Adrenal gland (tissue), 12 donors: ENCODE results near the gene DAZAP1. TPM values are rescaled to one million over a fixed set of nuclear protein-coding genes. Genes with fewer than 3 reads are reported as not detected.

Source experiments
- DNase-seq, 7 donors: peaks; one replicate each; pipeline ENCODE4 v3.0.0-alpha.2; 2019 to 2020
- H3K27ac ChIP-seq, 5 donors: fragments of 200-600 bp; sonication (generic) in 4 of 5; 1 replicate in 3 of 5; 2 replicates in 2 of 5; pipeline versions ENCODE4 v1.5.1 to v1.8.0; 2016 to 2020; ENCODE audit warnings: mild to moderate bottlenecking in 1 of 5
- H3K27me3 ChIP-seq: fragments of 200-600 bp; 2 replicates; pipeline ENCODE4 v1.8.0; 2021
- H3K36me3 ChIP-seq, 2 donors: fragments of 200-600 bp; replicated peaks in 1 of 2; 1 replicate in 1 of 2; 2 replicates in 1 of 2; pipeline versions ENCODE4 v1.5.1 to v1.8.0; 2018 to 2022
- H3K4me1 ChIP-seq, 2 donors: fragments of 200-600 bp; replicated peaks in 1 of 2; 1 replicate in 1 of 2; 2 replicates in 1 of 2; pipeline versions ENCODE4 v1.5.1 to v1.8.0; 2018 to 2021
- H3K4me3 ChIP-seq, 4 donors: fragments of 200-600 bp; sonication (generic) in 3 of 4; one replicate each; pipeline ENCODE4 v1.5.1; 2016 to 2018
- H3K9me3 ChIP-seq, 3 donors: fragments of 200-600 bp; sonication (generic) in 1 of 3; replicated peaks in 1 of 3; 1 replicate in 2 of 3; 2 replicates in 1 of 3; pipeline versions ENCODE4 v1.5.1 to v1.8.0; 2016 to 2021
- POLR2A ChIP-seq, 2 donors: fragments of 450-650 bp; IDR thresholded peaks; one replicate each; pipeline ENCODE4 v1.6.1; 2017; ENCODE audit warnings: antibody characterized with exemption in 2 of 2, mild to moderate bottlenecking in 2 of 2, moderate library complexity in 1 of 2
- WGBS, 4 donors: extraction: QIAGEN DNeasy Blood & Tissue Kit in 2 of 4; methylation state at CpG; one replicate each; pipeline versions ENCODE4 v1.1.5 to v1.1.7; 2013 to 2017; 5-methylcytosine and 5-hydroxymethylcytosine counted together
- intact Hi-C, 2 donors: fragments of 100-400 bp; cut with DNase I; formaldehyde crosslinking; loops; one replicate each; pipeline versions ENCODE4 v1.14.1 to v1.15.0; 2022 to 2023
- polyA plus RNA-seq, 3 donors: library from polyadenylated mRNA; stranded (reverse); fragments of 200-250 nt in 2 of 3; fragments of 350-450 nt in 1 of 3; fragmentation: Illumina TruSeq in 1 of 3; extraction: RNeasy Lipid Tissue Mini Kit (QIAGEN cat#74804) in 1 of 3; gene quantifications; one replicate each; pipeline ENCODE4 v1.2.3, GENCODE V29; 2013 to 2014
- total RNA-seq, 9 donors: library from RNA; depleted of rRNA in 4 of 9; stranded (reverse); fragments of >200 nt in 4 of 9; fragments of 120-200 nt in 1 of 9; fragmentation: NEBNext Ultra II Directional in 1 of 9; extraction: Animal tissue kit (Norgen Biotek cat#: 25700) in 1 of 9; gene quantifications; one replicate each; pipeline versions ENCODE4 v1.1.0 to v1.2.4, GENCODE V29; 2013 to 2023
- TF ChIP-seq, protein P1 (sequence below), 6 experiments: fragments of 450-650 bp in 4 of 6; fragments of 200-600 bp in 2 of 6; sonication (generic) in 1 of 6; IDR thresholded peaks; 1 replicate in 5 of 6; 2 replicates in 1 of 6; pipeline versions ENCODE4 v1.5.1 to v1.8.0; 2016 to 2021; ENCODE audit warnings: antibody characterized with exemption in 6 of 6, mild to moderate bottlenecking in 2 of 6, moderate library complexity in 1 of 6
- donor health status: healthy with polysubstance abuse.
- donor health status: Bipolar disorder and iron deficiency.
- donor health status: DM: yes; HTN: yes; CAD: no.
- donor health status: DM: no; HTN: no; CAD: no.
- donor health status: DM: no; HTN: no; CAD: no.
- donor health status: DM: yes; HTN: yes; CAD: no.

DAZAP1 gene
- total and polyA plus RNA-seq, 12 donors: 11.5 to 117 (median 53.1) TPM

DNA sequence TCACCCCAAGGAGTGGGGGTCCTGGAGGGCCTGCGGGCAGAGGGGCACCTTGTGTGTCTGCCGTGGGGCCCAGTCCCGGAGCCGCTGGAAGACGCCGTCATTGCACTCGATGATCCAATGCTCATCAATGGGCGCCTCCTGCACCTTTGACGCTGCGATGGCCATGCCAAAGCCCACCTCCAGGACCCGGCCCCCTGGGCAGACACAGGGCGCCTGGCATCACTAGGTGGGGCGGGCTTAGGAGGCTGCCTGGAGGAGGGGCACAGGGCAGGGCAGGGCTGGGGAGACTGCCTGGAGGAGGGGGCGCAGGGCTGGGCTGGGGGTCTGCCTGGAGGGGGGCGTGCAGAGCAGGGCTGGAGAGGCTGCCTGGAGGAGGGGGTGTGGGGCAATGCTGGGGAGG is 7.6 kb upstream of the DAZAP1 start:
- intact Hi-C loops: no loop called here
- TF ChIP-seq, protein P1, sequence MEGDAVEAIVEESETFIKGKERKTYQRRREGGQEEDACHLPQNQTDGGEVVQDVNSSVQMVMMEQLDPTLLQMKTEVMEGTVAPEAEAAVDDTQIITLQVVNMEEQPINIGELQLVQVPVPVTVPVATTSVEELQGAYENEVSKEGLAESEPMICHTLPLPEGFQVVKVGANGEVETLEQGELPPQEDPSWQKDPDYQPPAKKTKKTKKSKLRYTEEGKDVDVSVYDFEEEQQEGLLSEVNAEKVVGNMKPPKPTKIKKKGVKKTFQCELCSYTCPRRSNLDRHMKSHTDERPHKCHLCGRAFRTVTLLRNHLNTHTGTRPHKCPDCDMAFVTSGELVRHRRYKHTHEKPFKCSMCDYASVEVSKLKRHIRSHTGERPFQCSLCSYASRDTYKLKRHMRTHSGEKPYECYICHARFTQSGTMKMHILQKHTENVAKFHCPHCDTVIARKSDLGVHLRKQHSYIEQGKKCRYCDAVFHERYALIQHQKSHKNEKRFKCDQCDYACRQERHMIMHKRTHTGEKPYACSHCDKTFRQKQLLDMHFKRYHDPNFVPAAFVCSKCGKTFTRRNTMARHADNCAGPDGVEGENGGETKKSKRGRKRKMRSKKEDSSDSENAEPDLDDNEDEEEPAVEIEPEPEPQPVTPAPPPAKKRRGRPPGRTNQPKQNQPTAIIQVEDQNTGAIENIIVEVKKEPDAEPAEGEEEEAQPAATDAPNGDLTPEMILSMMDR (IDR thresholded peaks at IDR 0.05): no peak
- TF ChIP-seq POLR2A (IDR thresholded peaks at IDR 0.05): no peak
- Histone ChIP-seq H3K4me3 (no peak overlapping the region), H3K27ac (no peak overlapping the region), H3K36me3 (no peaks in the 10 kb centered on the region), H3K27me3 (no peaks in the 10 kb centered on the region), H3K9me3 (no peaks in the 10 kb centered on the region), H3K4me1 (peaks cover 10 to 19% of the 10 kb centered on the region in 2 donors)
- DNase-seq: no peak
- 85 to 94% (median 92%) methylated on average over 2 to 15 of the region's 15 CpGs for WGBS, 4 donors

DNA sequence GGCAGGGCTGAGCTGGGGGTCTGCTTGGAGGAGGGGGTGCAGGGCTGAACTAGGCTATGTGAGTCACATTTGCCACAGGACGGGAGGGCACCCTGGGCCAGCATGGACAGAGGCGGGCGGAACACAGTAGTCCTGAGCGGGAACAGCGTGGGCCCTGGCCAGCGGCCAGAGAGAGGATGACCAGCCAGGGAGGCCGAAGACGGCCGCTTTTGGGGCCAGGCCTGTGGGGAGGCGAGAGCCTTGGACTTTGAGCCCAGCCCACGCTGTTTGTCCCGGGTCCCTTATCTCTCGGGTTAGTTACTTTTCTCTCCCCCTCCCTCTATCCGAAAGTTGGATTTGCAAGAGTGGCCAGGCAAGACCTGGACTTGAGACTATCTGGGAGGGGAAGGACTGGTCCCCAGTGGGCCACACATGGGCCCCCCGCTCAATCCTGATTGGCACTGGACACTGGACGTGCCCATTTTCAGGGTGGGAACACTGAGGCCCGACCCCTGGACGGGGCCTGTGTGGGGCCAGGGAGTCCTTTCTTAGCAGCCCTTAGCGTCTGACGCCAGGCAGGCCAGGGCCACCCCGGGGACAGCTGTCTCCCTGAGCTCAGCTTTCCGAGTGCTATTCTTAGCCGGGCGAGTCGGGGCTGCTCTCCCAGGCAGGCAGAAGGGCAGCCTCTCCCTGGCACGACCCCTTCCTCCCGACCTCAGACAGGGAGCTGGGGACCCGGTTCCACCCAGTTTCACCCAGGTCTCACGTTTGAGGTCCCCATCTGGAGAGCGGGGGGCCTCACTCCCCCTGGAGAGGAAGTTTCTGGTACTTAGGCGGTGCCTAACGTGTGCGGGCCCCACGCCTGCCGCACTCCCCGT is 6.9 kb upstream of the DAZAP1 start:
- peak in 6 of 7 donors; percentile 69 to 82 (median 75) for DNase-seq
- Histone ChIP-seq H3K27me3 (no peaks in the 10 kb centered on the region), H3K27ac (peak overlapping the region in 1 of 5 donors; percentile 45), H3K4me3 (peak overlapping the region in 2 of 4 donors; percentile 57 to 79), H3K9me3 (no peaks in the 10 kb centered on the region), H3K4me1 (peaks cover 10 to 19% of the 10 kb centered on the region in 2 donors), H3K36me3 (no peaks in the 10 kb centered on the region)
- WGBS, 4 donors: 17 to 55% (median 20%) methylated on average over 2 to 36 of the region's 36 CpGs
- intact Hi-C loops: no loop called here
- TF ChIP-seq, protein P1 (IDR thresholded peaks at IDR 0.05): no peak
- TF ChIP-seq POLR2A (IDR thresholded peaks at IDR 0.05): peak in 1 of 2 donors; percentile 44

GRCh38 chr19:1401138-1401888 is 6.1 kb upstream of the DAZAP1 start, which contains the start of gene GAMT:
GAMT (minus strand) TSS chr19:1401542; CDS start chr19:1401476, 66 bp downstream.
- no peaks in the 10 kb centered on the region for H3K36me3 ChIP-seq
- peak in 1 of 2 donors; percentile 38 for TF ChIP-seq POLR2A (IDR thresholded peaks at IDR 0.05)
- TF ChIP-seq, protein P1 (IDR thresholded peaks at IDR 0.05): peak in 4 of 6 experiments; percentile 17 to 50 (median 32)
- peak within 1 kb of the TSS in 2 of 4 donors; percentile 57 to 79 for H3K4me3 ChIP-seq
- 0 to 40% (median 1%) methylated on average over 1 to 87 of the region's 87 CpGs for WGBS, 4 donors
- H3K27ac ChIP-seq: peak within 1 kb of the TSS in 1 of 5 donors; percentile 45
- DNase-seq: no peak
- H3K4me1 ChIP-seq: peaks cover 10 to 19% of the 10 kb centered on the region in 2 donors
- no peaks in the 10 kb centered on the region for H3K27me3 ChIP-seq
- no peaks in the 10 kb centered on the region for H3K9me3 ChIP-seq
- intact Hi-C loops: no loop called here

DNA sequence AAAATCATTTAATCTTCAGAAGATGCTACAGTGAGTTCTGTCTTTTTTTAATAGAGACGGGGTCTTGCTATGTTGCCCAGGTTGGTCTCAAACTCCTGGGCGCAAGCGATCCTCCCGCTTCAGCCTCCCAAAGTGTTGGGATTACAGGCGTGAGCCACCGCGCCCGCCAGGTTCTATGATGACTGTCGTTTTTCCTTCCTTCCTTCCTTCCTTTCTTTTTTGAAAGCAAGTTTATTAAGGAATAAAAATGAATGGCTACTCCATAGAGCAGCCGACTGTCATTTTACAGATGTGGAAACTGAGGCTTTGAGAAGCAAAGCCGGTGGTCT is 5.5 kb upstream of the DAZAP1 start:
- no peaks in the 10 kb centered on the region for H3K36me3 ChIP-seq
- DNase-seq: no peak
- no peak overlapping the region for H3K27ac ChIP-seq
- TF ChIP-seq POLR2A (IDR thresholded peaks at IDR 0.05): no peak
- TF ChIP-seq, protein P1 (IDR thresholded peaks at IDR 0.05): no peak
- intact Hi-C loops: no loop called here
- no peaks in the 10 kb centered on the region for H3K27me3 ChIP-seq
- peak overlapping the region in 2 of 4 donors; percentile 57 to 79 for H3K4me3 ChIP-seq
- no peaks in the 10 kb centered on the region for H3K9me3 ChIP-seq
- peaks cover 10 to 19% of the 10 kb centered on the region in 2 donors for H3K4me1 ChIP-seq
- 54 to 58% (median 57%) methylated on average over 11 of the region's 11 CpGs for WGBS, 4 donors
